Measurements from ENCODE around the gene ALKBH7. TPM values are rescaled to one million over a fixed set of nuclear protein-coding genes. Genes with fewer than 3 reads are reported as not detected.
A peak's percentile ranks its signal among the peaks of the same experiment; 100 is the strongest.

ALKBH7 gene
- total and polyA plus RNA-seq, 2 donors (not counting 1 experiment from before 2014, with no cell fraction given): 9.5 to 28.9 TPM

- no peak for DNase-seq (ENCODE audit: low read depth in 2 of 2)
- H3K4me2 ChIP-seq (ENCODE audit: extremely low read depth, insufficient read depth, low read length): no peak overlapping the region
- H3K79me2 ChIP-seq (ENCODE audit: control insufficient read depth, insufficient read depth, low read length): peaks cover 20% of the 10 kb centered on the region
- no peak overlapping the region for H3K9ac ChIP-seq (ENCODE audit: insufficient read depth, low read length)
- H3K27me3 ChIP-seq (ENCODE audit: control insufficient read depth, insufficient read depth, low read length): no peaks in the 10 kb centered on the region
- no peak for TF ChIP-seq EZH2 (IDR thresholded peaks at IDR 0.05; ENCODE audit: low read length, missing control alignments)
- TF ChIP-seq CTCF (conservative IDR thresholded peaks at IDR 0.05 in 1 of 2, IDR thresholded peaks at IDR 0.05 in 1 of 2; ENCODE audit: low read depth in 1 of 2, low read length in 2 of 2): no peak
- H3K4me1 ChIP-seq (ENCODE audit: control insufficient read depth, extremely low read depth, insufficient read depth, low read length): no peaks in the 10 kb centered on the region
- H3K36me3 ChIP-seq (ENCODE audit: control insufficient read depth, insufficient read depth, low read length): peaks cover 42% of the 10 kb centered on the region
- H3K9me3 ChIP-seq (ENCODE audit: control insufficient read depth, insufficient read depth, low read depth, low read length): no peaks in the 10 kb centered on the region
- no peaks in the 10 kb centered on the region for H4K20me1 ChIP-seq (ENCODE audit: control insufficient read depth, extremely low read depth, insufficient read depth, low read length)
- H3K27ac ChIP-seq (ENCODE audit: insufficient read depth, low read length): no peak overlapping the region
- H3K4me3 ChIP-seq (replicated peaks in 1 of 4; ENCODE audit: control extremely low read depth in 1 of 4, insufficient read depth in 1 of 4, low read depth in 3 of 4, low read length in 4 of 4): no peak overlapping the region
- H2AFZ ChIP-seq (ENCODE audit: low read length): no peak overlapping the region
Measured at GRCh38 chr19:6415591-6416190, 43.1 kb downstream of the ALKBH7 start.

GRCh38 chr19:6416658-6417405 lies 44.2 kb downstream of the ALKBH7 start:
- Histone ChIP-seq H3K4me1 (ENCODE audit: control insufficient read depth, extremely low read depth, insufficient read depth, low read length) (no peaks in the 10 kb centered on the region), H3K4me3 (replicated peaks in 1 of 4; ENCODE audit: control extremely low read depth in 1 of 4, insufficient read depth in 1 of 4, low read depth in 3 of 4, low read length in 4 of 4) (no peak overlapping the region), H3K9ac (ENCODE audit: insufficient read depth, low read length) (no peak overlapping the region), H2AFZ (ENCODE audit: low read length) (no peak overlapping the region), H3K36me3 (ENCODE audit: control insufficient read depth, insufficient read depth, low read length) (peaks cover 49% of the 10 kb centered on the region), H4K20me1 (ENCODE audit: control insufficient read depth, extremely low read depth, insufficient read depth, low read length) (peaks cover 2% of the 10 kb centered on the region), H3K9me3 (ENCODE audit: control insufficient read depth, insufficient read depth, low read depth, low read length) (no peaks in the 10 kb centered on the region), H3K79me2 (ENCODE audit: control insufficient read depth, insufficient read depth, low read length) (peaks cover 32% of the 10 kb centered on the region), H3K27ac (ENCODE audit: insufficient read depth, low read length) (no peak overlapping the region), H3K4me2 (ENCODE audit: extremely low read depth, insufficient read depth, low read length) (no peak overlapping the region), H3K27me3 (ENCODE audit: control insufficient read depth, insufficient read depth, low read length) (no peaks in the 10 kb centered on the region)
- DNase-seq (ENCODE audit: low read depth in 2 of 2): no peak
- TF ChIP-seq CTCF (conservative IDR thresholded peaks at IDR 0.05 in 1 of 2, IDR thresholded peaks at IDR 0.05 in 1 of 2; ENCODE audit: low read depth in 1 of 2, low read length in 2 of 2) (no peak), EZH2 (IDR thresholded peaks at IDR 0.05; ENCODE audit: low read length, missing control alignments) (no peak)

GRCh38 chr19:6417713-6418561 lies 45.3 kb downstream of the ALKBH7 start:
- H3K27me3 ChIP-seq (ENCODE audit: control insufficient read depth, insufficient read depth, low read length): no peaks in the 10 kb centered on the region
- peaks cover 6% of the 10 kb centered on the region for H4K20me1 ChIP-seq (ENCODE audit: control insufficient read depth, extremely low read depth, insufficient read depth, low read length)
- peaks cover 4% of the 10 kb centered on the region for H3K4me1 ChIP-seq (ENCODE audit: control insufficient read depth, extremely low read depth, insufficient read depth, low read length)
- DNase-seq (ENCODE audit: low read depth in 2 of 2): peak; percentile 13 to 29
- H3K9me3 ChIP-seq (ENCODE audit: control insufficient read depth, insufficient read depth, low read depth, low read length): no peaks in the 10 kb centered on the region
- no peak overlapping the region for H3K4me3 ChIP-seq (replicated peaks in 1 of 4; ENCODE audit: control extremely low read depth in 1 of 4, insufficient read depth in 1 of 4, low read depth in 3 of 4, low read length in 4 of 4)
- peaks cover 43% of the 10 kb centered on the region for H3K79me2 ChIP-seq (ENCODE audit: control insufficient read depth, insufficient read depth, low read length)
- no peak overlapping the region for H2AFZ ChIP-seq (ENCODE audit: low read length)
- H3K27ac ChIP-seq (ENCODE audit: insufficient read depth, low read length): no peak overlapping the region
- H3K36me3 ChIP-seq (ENCODE audit: control insufficient read depth, insufficient read depth, low read length): peaks cover 52% of the 10 kb centered on the region
- H3K4me2 ChIP-seq (ENCODE audit: extremely low read depth, insufficient read depth, low read length): no peak overlapping the region
- H3K9ac ChIP-seq (ENCODE audit: insufficient read depth, low read length): no peak overlapping the region
- TF ChIP-seq CTCF (conservative IDR thresholded peaks at IDR 0.05 in 1 of 2, IDR thresholded peaks at IDR 0.05 in 1 of 2; ENCODE audit: low read depth in 1 of 2, low read length in 2 of 2) (peak; percentile 32 to 45), EZH2 (IDR thresholded peaks at IDR 0.05; ENCODE audit: low read length, missing control alignments) (no peak)
